Measurements from ENCODE around the gene UGDH. TPM values are rescaled to one million over a fixed set of nuclear protein-coding genes. Genes with fewer than 3 reads are reported as not detected.

The UGDH gene
- total RNA-seq, 8 experiments from 2014 or later, result 22.7 to 63.6 (median 36.3) TPM

- ATAC-seq (replicated peaks in 6 of 8), result no peak
- in situ Hi-C loops (cut with MboI; ENCODE audit: low pct_unique_long_range_greater_than_20kb in 2 of 9, low sequenced_read_pairs in 9 of 9, unreplicated experiment in 9 of 9), result loop anchor here in 2 of 9 experiments (25.0 kb wide), 1 partner anchor 509 kb away; no protein-coding TSS in a partner anchor
- Histone ChIP-seq H3K27ac (no peak overlapping the region), H3K4me1 (replicated peaks in 1 of 2) (peaks cover 11 to 13% of the 10 kb centered on the region in 2 donors), H3K4me3 (no peak overlapping the region)
- 0 to 100% (median 85%) methylated on average over 1 to 2 of the region's 2 CpGs for WGBS, 10 experiments
These were observed 73.5 kb downstream of the UGDH start for GRCh38 chr4:39453738-39454137.

- peaks cover 11 to 13% of the 10 kb centered on the region in 2 donors for H3K4me1 ChIP-seq (replicated peaks in 1 of 2)
- no peak overlapping the region for H3K27ac ChIP-seq
- in situ Hi-C loops (cut with MboI; ENCODE audit: low pct_unique_long_range_greater_than_20kb in 2 of 9, low sequenced_read_pairs in 9 of 9, unreplicated experiment in 9 of 9), result loop anchor here in 2 of 9 experiments (25.0 kb wide), 1 partner anchor 509 kb away; no protein-coding TSS in a partner anchor
- WGBS, 10 experiments, result 73 to 100% (median 94%) methylated on average over 2 to 11 of the region's 11 CpGs; no CpG with 5 or more reads in 1 of the 10 experiments
- H3K4me3 ChIP-seq, result no peak overlapping the region
- ATAC-seq (replicated peaks in 6 of 8), result peak in 1 of 8 experiments; percentile 32
These were observed 74.2 kb downstream of the UGDH start for GRCh38 chr4:39452860-39453587.

GRCh38 chr4:39452153-39452859, 74.9 kb downstream of the UGDH start:
- no peak overlapping the region for H3K27ac ChIP-seq
- peaks cover 5 to 8% of the 10 kb centered on the region in 2 donors for H3K4me1 ChIP-seq (replicated peaks in 1 of 2)
- H3K4me3 ChIP-seq, result no peak overlapping the region
- ATAC-seq (replicated peaks in 6 of 8), result no peak
- in situ Hi-C loops (cut with MboI; ENCODE audit: low pct_unique_long_range_greater_than_20kb in 2 of 9, low sequenced_read_pairs in 9 of 9, unreplicated experiment in 9 of 9), result loop anchor here in 2 of 9 experiments (25.0 kb wide), 1 partner anchor 510 kb away; no protein-coding TSS in a partner anchor
- 62 to 100% (median 89%) methylated on average over 2 to 6 of the region's 6 CpGs for WGBS, 10 experiments

- WGBS, 10 experiments, result 80 to 100% (median 92%) methylated on average over 1 to 5 of the region's 6 CpGs; no CpG with 5 or more reads in 3 of the 10 experiments
- ATAC-seq (replicated peaks in 6 of 8), result no peak
- no peaks in the 10 kb centered on the region for H3K4me1 ChIP-seq (replicated peaks in 1 of 2)
- no peak overlapping the region for H3K4me3 ChIP-seq
- H3K27ac ChIP-seq, result no peak overlapping the region
- in situ Hi-C loops (cut with MboI; ENCODE audit: low pct_unique_long_range_greater_than_20kb in 2 of 9, low sequenced_read_pairs in 9 of 9, unreplicated experiment in 9 of 9), result loop anchor here in 2 of 9 experiments (25.0 kb wide), 1 partner anchor 511 kb away; no protein-coding TSS in a partner anchor
These were observed 75.7 kb downstream of the UGDH start for GRCh38 chr4:39451423-39452023.

GRCh38 chr4:39450618-39451017, 76.6 kb downstream of the UGDH start:
- no peak for ATAC-seq (replicated peaks in 6 of 8)
- in situ Hi-C loops (cut with MboI; ENCODE audit: low pct_unique_long_range_greater_than_20kb in 2 of 9, low sequenced_read_pairs in 9 of 9, unreplicated experiment in 9 of 9), result loop anchor here in 2 of 9 experiments (25.0 kb wide), 1 partner anchor 512 kb away; no protein-coding TSS in a partner anchor
- WGBS, 10 experiments, result 45 to 100% (median 60%) methylated on average over 1 to 2 of the region's 2 CpGs; no CpG with 5 or more reads in 1 of the 10 experiments
- Histone ChIP-seq H3K4me1 (replicated peaks in 1 of 2) (no peaks in the 10 kb centered on the region), H3K4me3 (no peak overlapping the region), H3K27ac (no peak overlapping the region)

Other genes starting within 250 kb of the UGDH start
- gene RFC1, start 161.1 kb downstream of the UGDH start, total RNA-seq, result 10 to 100 TPM; 21.5 to 89.7 (median 35.8) TPM
- gene KLB, start 120.5 kb downstream of the UGDH start, total RNA-seq, result 1 to 10 TPM in 2 of 8 experiments, under 1 TPM in 6; 0.54 to 3.7 (median 0.80) TPM
- 1,000 to 10,000 TPM; 1,536 to 3,891 (median 1,936) TPM for gene RPL9, start 68.5 kb downstream of the UGDH start, total RNA-seq
- gene LIAS, start 68.4 kb downstream of the UGDH start, total RNA-seq, result 10 to 100 TPM; 15.1 to 35.0 (median 21.6) TPM
- 10 to 100 TPM; 14.2 to 38.4 (median 26.1) TPM for gene SMIM14, start 111.4 kb upstream of the UGDH start, total RNA-seq
- 10 to 100 TPM; 26.2 to 69.4 (median 37.4) TPM for gene UBE2K, start 170.7 kb upstream of the UGDH start, total RNA-seq

All from motor neuron (in vitro differentiated cells).